GM10266 (cell line): ENCODE data around the gene IGFL3.

ENCODE experiments used
- DNase-seq: peaks from one replicate; pipeline ENCODE4 v3.0.0; 2012; ENCODE audit errors: extremely low spot score
- TF ChIP-seq, protein P1 (sequence below): IDR thresholded peaks from 2 replicates; pipeline ENCODE4 v1.5.1; 2012; ENCODE audit warnings: mild to moderate bottlenecking, low read depth; ENCODE audit not compliant: control insufficient read depth, insufficient read depth; ENCODE audit errors: missing control alignments

Gene IGFL3

DNA sequence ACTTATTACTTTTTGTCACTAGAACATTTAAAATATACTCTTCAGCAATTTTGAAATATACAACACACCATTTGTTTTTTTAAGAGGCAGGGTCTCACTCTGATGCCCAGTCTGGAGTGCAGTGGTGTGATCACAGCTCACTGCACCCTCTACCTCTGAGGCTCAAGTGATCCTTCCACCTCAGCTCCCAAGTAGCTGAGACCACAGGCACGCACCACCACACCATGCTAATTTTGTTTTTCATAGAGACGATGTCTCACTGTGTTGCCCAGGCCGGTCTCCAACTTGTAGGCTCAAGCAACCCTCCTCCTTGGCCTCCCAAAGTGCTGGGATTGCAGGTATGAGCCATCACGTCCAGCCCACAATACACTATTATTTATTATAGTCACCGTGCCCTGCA lies 26.1 kb upstream of the IGFL3 start:
- TF ChIP-seq, protein P1, sequence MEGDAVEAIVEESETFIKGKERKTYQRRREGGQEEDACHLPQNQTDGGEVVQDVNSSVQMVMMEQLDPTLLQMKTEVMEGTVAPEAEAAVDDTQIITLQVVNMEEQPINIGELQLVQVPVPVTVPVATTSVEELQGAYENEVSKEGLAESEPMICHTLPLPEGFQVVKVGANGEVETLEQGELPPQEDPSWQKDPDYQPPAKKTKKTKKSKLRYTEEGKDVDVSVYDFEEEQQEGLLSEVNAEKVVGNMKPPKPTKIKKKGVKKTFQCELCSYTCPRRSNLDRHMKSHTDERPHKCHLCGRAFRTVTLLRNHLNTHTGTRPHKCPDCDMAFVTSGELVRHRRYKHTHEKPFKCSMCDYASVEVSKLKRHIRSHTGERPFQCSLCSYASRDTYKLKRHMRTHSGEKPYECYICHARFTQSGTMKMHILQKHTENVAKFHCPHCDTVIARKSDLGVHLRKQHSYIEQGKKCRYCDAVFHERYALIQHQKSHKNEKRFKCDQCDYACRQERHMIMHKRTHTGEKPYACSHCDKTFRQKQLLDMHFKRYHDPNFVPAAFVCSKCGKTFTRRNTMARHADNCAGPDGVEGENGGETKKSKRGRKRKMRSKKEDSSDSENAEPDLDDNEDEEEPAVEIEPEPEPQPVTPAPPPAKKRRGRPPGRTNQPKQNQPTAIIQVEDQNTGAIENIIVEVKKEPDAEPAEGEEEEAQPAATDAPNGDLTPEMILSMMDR = no peak
- no peak for DNase-seq

DNA sequence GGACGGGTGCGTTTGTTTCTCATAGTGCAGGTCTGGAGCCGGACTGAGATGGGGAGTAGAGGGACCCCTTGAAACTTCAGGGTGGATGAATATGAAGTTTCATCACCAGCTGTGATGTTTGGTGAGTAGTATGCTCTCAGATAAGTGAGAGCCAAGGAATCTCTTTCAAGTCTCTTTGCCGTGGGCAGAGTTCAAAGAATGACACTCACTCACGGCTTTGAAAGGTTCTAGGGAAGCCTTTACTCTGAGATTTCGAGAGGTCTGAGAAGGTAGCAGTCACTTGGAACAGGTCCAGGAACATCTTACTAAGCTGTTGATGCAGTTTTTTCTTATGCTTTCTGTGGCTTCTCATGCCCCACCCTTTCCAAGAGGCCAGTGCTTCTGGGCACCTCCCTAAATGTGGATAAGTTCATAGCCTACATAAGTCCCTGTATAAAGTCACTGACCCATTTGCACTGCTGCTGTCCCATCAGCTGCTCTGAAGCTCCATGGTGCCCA lies 23.4 kb upstream of the IGFL3 start, which contains the start of gene IGFL2:
IGFL2 (plus strand) TSS at position 448 of the 498 bp plus-strand sequence; CDS start at position 489, 41 bp downstream.
- DNase-seq = no peak
- TF ChIP-seq, protein P1 = no peak

DNA sequence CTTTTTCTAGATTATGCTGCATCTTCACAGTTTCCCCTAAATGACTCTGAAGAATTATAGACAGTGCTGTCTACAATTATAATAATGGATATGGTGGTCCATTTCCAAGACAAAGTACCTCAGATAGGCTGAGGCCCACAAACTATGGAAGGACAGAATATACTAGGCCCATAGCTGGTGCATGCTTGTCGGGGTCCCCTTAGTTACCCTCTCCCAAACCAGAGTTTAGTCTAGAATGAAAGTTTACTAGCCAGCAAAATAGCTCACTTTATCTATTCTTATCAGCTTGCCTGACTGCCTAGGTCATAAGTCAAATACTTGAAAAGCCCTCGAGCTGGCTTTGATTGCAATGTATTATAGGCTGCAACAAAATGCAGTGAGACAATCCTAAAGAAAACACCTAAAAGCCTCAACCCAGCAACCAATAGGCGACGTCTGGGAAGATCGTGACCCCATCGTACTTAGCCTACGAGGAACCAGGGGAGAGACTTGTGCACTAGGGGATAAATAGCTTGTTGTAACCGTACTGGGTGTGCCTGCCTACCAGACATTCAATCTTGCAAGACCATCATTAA lies 22.8 kb upstream of the IGFL3 start:
- TF ChIP-seq, protein P1 = no peak
- DNase-seq = no peak

DNA sequence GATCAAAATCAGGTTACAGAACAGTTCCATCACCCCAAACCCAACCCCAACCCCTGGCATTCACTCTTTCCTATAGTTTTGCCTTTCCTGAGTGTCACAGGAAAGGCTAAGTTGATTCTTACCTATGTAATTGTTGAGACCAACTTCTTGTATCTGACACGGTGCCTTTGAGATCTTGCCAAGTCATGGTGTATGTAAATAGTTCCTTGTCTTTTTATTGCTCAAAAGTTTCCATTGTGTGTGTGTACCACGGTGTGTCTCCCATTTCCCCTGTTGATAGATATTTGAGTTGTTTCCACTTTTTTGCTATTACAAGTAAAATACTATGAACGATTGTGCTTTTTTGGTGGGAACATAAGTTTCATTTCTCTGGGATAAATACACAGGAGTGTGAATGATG lies 20.3 kb upstream of the IGFL3 start:
- no peak for DNase-seq
- TF ChIP-seq, protein P1 = no peak

DNA sequence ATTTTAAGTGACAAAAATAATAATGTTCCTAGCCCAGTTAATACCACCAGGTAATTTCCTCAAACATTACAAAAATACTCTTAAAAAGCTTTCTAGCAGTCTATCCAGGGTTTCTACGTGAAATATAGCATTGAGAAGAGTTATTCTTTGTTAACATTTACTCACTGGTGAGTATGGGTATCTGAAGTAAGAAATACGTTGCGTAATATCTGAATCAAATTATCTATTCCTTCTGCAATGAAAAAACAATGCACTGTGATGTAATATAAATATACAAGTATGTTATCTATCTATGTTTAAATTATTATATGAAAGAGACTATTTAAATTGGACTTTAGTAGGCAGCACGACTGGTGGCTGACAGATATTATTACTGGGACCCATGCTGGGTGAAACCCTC lies 17.8 kb upstream of the IGFL3 start:
- TF ChIP-seq, protein P1 = no peak
- no peak for DNase-seq

DNA sequence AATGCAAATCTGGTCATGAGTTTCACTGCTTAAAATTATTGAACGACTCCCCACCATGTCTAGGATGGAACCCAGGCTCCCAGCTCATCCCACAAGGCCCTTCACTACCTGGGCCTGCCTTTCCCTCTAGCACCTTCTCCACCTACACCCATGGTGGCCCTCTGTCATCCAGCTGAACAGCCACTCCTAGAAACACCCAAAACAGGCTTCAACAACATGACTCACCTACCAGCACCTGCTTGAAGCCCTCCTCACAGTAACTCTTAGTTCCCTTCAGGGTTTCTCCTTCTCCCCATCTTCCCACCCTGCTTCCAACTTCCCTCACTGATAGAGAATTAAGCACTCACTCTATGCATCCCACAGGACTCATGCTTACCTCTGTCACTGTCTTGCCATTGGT lies 16.9 kb upstream of the IGFL3 start:
- TF ChIP-seq, protein P1 = no peak

DNA sequence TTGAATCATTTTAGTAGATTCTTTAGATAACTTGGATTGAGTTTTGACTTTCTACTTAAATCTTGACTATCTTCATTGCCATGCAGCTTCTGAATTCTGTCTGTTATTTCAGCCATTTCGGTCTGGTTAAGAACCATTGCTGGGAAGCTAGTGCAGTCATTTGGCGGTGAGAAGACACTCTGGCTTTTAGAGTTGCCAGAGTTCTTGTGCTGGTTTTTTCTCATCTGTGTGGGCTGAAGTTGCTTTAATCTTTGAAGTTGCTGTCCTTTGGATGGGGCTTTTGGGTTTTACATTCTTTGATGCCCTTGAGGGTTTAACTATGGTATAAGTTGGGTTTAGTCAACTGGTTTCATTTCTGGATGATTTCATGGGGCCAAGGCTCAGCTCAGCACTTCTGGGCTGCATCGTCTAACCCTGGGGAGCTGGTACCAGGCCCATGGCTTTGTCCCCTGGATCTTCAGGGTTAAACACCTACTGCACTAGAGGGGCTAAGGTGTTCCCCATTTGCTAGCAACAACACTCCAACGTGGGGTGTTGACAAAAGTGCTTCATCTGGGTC lies 13.5 kb upstream of the IGFL3 start:
- DNase-seq = no peak
- TF ChIP-seq, protein P1 = no peak

More for the DNA sequence above, 16.9 kb upstream of the IGFL3 start:
- DNase-seq = no peak
